Kidney glomerular epithelial cell (primary cell): Measurements from ENCODE around the gene MEGF8.
"Not testable (repeated sequence)": the region's sequence is repeated elsewhere in the genome, so short reads cannot be mapped to it uniquely, and the experiment has no call there.

Experiments
- DNase-seq: peaks from one replicate; lab custom pipeline; 2025; lab: John Stamatoyannopoulos, UW

Gene MEGF8

GRCh38 chr19:42332059-42332458 is 6.6 kb downstream of the MEGF8 start:
- DNase-seq = no peak

GRCh38 chr19:42333018-42333417 is 7.6 kb downstream of the MEGF8 start:
- DNase-seq = no peak

- DNase-seq = no peak
These were observed 8.7 kb downstream of the MEGF8 start for GRCh38 chr19:42333975-42334696.

GRCh38 chr19:42334697-42335373 is 9.4 kb downstream of the MEGF8 start:
- no peak for DNase-seq

GRCh38 chr19:42335374-42335936 is 10.0 kb downstream of the MEGF8 start:
- DNase-seq = no peak

GRCh38 chr19:42335971-42336370 is 10.5 kb downstream of the MEGF8 start:
- no peak for DNase-seq

GRCh38 chr19:42339126-42339860 is 13.9 kb downstream of the MEGF8 start:
- DNase-seq = not testable (repeated sequence)

- not testable (repeated sequence) for DNase-seq
These were observed 14.5 kb downstream of the MEGF8 start for GRCh38 chr19:42339922-42340321.

GRCh38 chr19:42343344-42344110 is 18.1 kb downstream of the MEGF8 start:
- DNase-seq = no peak

GRCh38 chr19:42344336-42344893 is 19.0 kb downstream of the MEGF8 start:
- no peak for DNase-seq

GRCh38 chr19:42345191-42345812 is 19.9 kb downstream of the MEGF8 start:
- no peak for DNase-seq

GRCh38 chr19:42348211-42348610 is 22.8 kb downstream of the MEGF8 start:
- no peak for DNase-seq

GRCh38 chr19:42349378-42350107 is 24.1 kb downstream of the MEGF8 start:
- DNase-seq = no peak

GRCh38 chr19:42350417-42350816 is 25.0 kb downstream of the MEGF8 start:
- no peak for DNase-seq

- DNase-seq = no peak
These were observed 25.8 kb downstream of the MEGF8 start for GRCh38 chr19:42351079-42351735.

GRCh38 chr19:42352301-42353259 is 27.1 kb downstream of the MEGF8 start:
- DNase-seq = no peak

GRCh38 chr19:42353341-42354015 is 28.0 kb downstream of the MEGF8 start:
- no peak for DNase-seq

GRCh38 chr19:42355896-42356295 is 30.5 kb downstream of the MEGF8 start:
- DNase-seq = no peak
